RPMI7951 (cell line): Measurements from ENCODE around the gene CCDC158. TPM values are rescaled to one million over a fixed set of nuclear protein-coding genes. Genes with fewer than 3 reads are reported as not detected.

Experiments
- DNase-seq: peaks from one replicate; pipeline ENCODE4 v3.0.0-alpha.2; 2012; ENCODE audit warnings: low read depth
- total RNA-seq: library from RNA; depleted of rRNA; stranded (reverse); fragments of >200 nt; shearing (Covaris generic); gene quantifications from 2 replicates; pipeline ENCODE4 v1.2.3, GENCODE V29; 2014; rRNA removed

CCDC158 gene
- total RNA-seq, 1 experiment from 2014 or later, result not detected

- DNase-seq, result no peak
These were observed 140.2 kb downstream of the CCDC158 start for GRCh38 chr4:76280488-76281441.

GRCh38 chr4:76279462-76279861 lies 141.5 kb downstream of the CCDC158 start:
- no peak for DNase-seq

GRCh38 chr4:76278583-76278982 lies 142.4 kb downstream of the CCDC158 start:
- no peak for DNase-seq

- no peak for DNase-seq
These were observed 143.3 kb downstream of the CCDC158 start for GRCh38 chr4:76277667-76278066.

- DNase-seq, result no peak
These were observed 144.1 kb downstream of the CCDC158 start for GRCh38 chr4:76276813-76277212.

- no peak for DNase-seq
These were observed 145.3 kb downstream of the CCDC158 start for GRCh38 chr4:76275486-76276124.

GRCh38 chr4:76272999-76273398 lies 147.9 kb downstream of the CCDC158 start:
- DNase-seq, result no peak

GRCh38 chr4:76272582-76272981 lies 148.4 kb downstream of the CCDC158 start:
- no peak for DNase-seq

GRCh38 chr4:76272073-76272472 lies 148.9 kb downstream of the CCDC158 start:
- DNase-seq, result no peak

GRCh38 chr4:76271248-76271647 lies 149.7 kb downstream of the CCDC158 start:
- DNase-seq, result no peak

- no peak for DNase-seq
These were observed 150.4 kb downstream of the CCDC158 start for GRCh38 chr4:76270244-76271175.

GRCh38 chr4:76267811-76268210 lies 153.1 kb downstream of the CCDC158 start:
- DNase-seq, result no peak

- no peak for DNase-seq
These were observed 154.3 kb downstream of the CCDC158 start for GRCh38 chr4:76266627-76267026.

- no peak for DNase-seq
These were observed 155.2 kb downstream of the CCDC158 start for GRCh38 chr4:76265631-76266218.

Other genes starting within 250 kb of the CCDC158 start
- 151 and 165 TPM in 2 replicates for gene SCARB2, start 207.3 kb downstream of the CCDC158 start, total RNA-seq
- 0.20 and 1.4 TPM in 2 replicates for gene FAM47E, start 169.4 kb downstream of the CCDC158 start, total RNA-seq
- gene STBD1, start 114.4 kb downstream of the CCDC158 start, total RNA-seq, result 10.1 and 12.0 TPM in 2 replicates
- gene SHROOM3, start 14.1 kb upstream of the CCDC158 start, total RNA-seq, result 9.6 and 10.0 TPM in 2 replicates